GM19438 (cell line): Measurements from ENCODE around the gene IL18BP.

Source experiments
- ATAC-seq: cut with Tn5 transposase; IDR thresholded peaks from one replicate; pipeline ENCODE4 v1.9.1; 2021; ENCODE audit warnings: low read depth; ENCODE audit not compliant: unreplicated experiment

Gene IL18BP

DNA sequence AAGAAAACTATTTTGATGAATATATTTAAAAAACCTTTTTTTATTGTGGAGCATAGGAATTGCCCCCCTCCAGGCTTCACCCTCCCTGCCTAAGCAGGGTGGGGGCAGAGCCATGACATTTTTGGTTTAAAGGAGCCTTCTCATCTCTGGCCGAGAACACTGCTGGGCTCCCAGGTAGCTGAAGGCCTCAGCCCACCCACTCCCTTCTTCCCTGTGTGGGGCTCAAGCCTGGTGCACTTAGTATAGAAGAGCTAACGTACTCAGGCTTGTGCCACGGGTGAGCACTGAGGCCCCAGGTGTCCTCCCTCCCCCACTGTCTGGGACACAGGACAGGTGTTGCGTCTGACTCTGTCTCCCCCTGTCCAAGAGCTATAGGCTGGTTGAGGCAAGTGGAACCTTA, 2.2 kb upstream of the IL18BP start:
- no peak for ATAC-seq

DNA sequence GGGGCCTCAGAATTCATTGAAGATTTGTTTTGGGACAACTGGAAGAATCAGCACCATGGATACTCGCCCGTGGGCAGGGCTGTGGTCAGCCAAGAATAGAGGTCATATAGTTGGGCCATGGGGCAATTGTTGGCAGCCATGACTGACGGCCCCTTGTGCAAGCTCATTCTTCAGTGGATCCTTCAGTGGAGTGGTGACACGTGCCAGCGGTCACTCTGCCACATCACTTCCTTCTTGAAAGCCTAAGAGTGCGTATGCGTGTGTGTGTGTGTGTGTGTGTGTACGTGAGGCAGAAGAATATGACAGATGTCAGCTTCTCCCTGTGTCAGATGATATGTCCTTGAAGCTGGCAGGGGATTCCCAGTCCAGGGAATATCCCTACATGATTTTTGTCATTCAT, 1.8 kb upstream of the IL18BP start:
- no peak for ATAC-seq

DNA sequence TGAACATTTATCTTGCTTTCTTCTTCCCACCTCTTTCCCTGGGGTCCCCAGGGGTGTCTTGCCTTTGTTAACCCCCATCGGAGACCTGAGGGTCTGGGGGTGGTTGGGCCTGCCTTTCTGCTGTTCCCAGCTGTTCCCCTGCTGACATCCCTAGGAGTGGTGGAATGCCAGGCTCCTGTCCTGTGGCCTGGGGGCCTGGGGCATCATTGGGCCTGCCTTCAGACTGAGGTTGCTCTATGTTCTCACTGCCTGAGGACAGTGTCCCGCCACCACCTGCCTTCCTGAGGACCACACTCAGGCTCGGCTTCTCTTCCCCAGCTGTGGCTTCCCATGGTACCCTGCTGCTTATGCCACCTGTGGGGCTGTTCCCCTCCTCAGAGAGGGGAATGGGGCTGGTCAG, 1.1 kb upstream of the IL18BP start:
- ATAC-seq, result no peak

DNA sequence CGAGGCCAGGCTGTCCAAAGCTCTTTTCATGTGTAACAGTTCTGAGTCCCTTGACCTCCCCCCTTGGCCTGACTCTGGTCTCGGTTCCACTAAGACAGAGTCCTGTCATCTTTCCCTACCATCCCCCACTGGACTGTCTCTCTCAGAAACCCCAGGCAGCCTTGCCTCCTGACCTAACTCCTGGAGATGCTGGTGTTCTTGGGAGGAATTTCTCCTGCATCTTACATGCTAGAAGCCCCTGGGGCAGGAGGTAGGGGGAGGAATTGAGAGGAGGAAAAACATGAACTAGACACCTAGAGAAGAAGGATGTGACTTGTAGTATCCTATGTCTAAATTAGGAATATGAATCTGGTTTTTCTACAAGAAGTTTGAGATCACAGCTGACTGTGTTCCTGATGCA, 648 bp upstream of the IL18BP start:
- ATAC-seq, result no peak

DNA sequence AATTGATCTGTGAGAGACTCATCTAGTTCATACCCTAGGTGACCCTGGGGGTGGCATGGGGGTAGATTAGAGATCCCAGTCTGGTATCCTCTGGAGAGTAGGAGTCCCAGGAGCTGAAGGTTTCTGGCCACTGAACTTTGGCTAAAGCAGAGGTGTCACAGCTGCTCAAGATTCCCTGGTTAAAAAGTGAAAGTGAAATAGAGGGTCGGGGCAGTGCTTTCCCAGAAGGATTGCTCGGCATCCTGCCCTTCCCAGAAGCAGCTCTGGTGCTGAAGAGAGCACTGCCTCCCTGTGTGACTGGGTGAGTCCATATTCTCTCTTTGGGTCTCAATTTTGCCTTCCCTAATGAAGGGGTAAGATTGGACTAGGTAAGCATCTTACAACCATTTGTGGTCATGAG, 653 bp downstream of the IL18BP start:
- no peak for ATAC-seq

DNA sequence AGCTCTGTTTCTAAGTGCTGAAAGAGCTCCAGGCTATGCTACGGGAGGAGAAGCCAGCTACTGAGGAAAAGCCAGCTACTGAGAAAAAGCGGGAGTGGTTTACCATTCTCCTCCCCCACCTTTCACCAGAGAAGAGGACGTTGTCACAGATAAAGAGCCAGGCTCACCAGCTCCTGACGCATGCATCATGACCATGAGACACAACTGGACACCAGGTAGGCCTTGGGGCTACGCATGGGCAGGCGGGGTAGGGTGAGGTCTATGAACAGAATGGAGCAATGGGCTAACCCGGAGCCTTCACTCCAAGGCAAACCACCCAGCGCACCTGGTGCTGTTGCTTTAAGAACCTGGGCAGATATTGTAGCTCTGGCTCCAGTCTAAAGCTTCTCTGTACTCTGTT, 1.1 kb downstream of the IL18BP start:
- no peak for ATAC-seq

DNA sequence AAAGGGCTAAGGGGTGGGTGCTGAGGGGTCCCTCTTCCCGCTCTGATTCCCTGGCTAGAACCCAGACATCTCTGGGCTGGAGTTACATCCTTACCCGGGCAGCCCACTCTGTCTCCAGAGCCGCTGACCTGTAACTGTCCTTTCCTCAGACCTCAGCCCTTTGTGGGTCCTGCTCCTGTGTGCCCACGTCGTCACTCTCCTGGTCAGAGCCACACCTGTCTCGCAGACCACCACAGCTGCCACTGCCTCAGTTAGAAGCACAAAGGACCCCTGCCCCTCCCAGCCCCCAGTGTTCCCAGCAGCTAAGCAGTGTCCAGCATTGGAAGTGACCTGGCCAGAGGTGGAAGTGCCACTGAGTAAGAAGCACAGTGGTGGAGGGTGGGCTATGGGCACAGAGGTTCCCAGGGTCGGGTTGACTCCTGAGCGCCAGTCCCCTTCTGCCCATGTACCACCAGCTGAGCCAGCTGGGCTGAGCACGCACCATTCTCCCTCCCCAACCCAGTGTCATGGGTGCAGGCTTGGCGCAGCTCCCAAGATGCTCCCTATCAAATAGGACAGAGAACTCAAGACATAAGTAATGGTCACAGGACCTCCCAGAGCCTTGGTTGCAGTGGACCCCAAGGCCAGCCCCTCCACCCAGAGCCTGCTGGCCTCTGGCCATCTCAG, 1.6 kb downstream of the IL18BP start:
- no peak for ATAC-seq

DNA sequence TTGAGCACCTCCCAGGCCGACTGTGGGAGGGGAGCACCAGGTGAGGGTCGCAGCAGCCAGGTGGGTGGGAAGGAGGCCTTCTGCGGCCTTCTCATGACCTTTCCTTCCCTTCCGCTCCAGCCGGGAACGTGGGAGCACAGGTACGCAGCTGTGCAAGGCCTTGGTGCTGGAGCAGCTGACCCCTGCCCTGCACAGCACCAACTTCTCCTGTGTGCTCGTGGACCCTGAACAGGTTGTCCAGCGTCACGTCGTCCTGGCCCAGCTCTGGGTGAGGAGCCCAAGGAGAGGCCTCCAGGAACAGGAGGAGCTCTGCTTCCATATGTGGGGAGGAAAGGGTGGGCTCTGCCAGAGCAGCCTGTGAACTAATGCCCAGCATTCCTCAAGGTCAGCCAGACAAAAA, 2.6 kb downstream of the IL18BP start:
- ATAC-seq, result no peak

DNA sequence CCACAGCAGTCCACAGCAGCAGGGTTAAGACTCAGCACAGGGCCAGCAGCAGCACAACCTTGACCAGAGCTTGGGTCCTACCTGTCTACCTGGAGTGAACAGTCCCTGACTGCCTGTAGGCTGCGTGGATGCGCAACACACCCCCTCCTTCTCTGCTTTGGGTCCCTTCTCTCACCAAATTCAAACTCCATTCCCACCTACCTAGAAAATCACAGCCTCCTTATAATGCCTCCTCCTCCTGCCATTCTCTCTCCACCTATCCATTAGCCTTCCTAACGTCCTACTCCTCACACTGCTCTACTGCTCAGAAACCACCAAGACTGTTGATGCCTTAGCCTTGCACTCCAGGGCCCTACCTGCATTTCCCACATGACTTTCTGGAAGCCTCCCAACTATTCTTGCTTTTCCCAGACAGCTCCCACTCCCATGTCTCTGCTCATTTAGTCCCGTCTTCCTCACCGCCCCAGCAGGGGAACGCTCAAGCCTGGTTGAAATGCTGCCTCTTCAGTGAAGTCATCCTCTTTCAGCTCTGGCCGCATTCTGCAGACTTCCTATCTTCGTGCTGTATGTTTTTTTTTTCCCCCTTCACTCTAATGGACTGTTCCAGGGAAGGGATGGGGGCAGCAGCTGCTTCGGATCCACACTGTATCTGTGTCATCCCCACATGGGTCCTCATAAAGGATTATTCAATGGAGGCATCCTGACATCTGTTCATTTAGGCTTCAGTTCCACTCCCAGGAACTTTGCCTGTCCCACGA, 3.3 kb downstream of the IL18BP start:
- ATAC-seq, result no peak

DNA sequence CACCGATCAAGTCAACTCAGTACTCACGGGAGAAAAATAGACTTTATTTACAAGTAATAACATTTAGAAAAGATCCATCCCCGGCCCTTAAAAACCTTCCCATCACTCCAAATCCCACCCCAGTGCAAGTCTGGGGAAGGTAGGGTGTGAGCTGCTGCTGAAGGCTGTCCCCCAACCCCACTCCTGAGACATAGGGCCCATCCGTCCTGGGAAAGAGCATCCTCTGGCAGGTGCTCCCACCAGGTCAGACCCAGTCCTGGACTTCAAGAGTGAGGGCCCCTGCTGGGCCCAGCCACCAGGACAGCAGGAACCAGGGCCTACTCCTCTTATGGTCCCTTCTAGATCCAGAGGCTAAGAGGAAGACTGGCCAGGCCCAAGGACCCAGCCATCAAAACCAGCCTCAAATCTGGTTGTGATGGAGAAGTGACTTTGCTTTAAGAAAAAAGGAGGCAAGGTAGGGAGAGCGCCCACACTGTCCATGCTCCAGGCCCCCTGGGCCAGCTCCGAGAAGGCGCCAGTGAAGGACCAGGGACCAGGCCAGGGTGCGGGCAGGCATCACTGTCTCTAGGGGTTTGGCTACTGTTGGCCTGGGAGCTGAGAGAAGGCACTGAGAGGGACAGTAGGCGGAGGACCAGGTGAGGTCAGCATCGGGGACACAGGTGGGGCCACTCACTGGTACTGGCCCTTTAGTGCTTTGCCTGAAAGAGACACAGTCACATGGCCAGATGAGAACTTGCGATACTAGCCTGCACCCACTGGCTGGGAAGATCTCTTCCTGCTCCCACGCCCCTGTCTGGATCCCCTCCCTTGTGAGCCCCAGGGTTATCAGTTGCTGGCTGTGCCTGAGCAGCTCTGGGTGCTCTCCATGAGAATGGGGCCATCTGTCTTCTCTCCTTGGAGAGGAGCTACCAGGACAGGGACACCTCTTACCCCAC, 4.4 kb downstream of the IL18BP start:
- ATAC-seq, result no peak

DNA sequence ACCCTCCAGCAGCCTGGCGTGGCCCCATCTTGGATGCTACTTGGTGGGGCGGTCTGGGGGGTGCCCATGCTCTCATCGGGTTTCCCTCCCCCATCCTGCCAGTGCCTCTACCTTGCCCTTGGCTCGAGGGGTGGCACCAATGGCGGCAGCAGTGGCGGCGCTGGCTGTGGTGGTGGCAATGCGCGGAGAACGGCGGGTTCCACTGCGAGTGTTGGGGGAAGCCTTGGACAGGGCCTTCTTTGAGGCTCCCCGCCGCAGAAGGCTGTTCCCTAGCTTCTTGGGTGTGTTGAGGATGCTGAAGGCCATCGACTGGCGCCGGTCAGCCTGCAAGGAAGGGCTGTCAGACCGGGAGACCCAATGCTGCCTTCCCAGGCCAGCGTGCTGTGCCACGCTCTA, 5.1 kb downstream of the IL18BP start:
- no peak for ATAC-seq

DNA sequence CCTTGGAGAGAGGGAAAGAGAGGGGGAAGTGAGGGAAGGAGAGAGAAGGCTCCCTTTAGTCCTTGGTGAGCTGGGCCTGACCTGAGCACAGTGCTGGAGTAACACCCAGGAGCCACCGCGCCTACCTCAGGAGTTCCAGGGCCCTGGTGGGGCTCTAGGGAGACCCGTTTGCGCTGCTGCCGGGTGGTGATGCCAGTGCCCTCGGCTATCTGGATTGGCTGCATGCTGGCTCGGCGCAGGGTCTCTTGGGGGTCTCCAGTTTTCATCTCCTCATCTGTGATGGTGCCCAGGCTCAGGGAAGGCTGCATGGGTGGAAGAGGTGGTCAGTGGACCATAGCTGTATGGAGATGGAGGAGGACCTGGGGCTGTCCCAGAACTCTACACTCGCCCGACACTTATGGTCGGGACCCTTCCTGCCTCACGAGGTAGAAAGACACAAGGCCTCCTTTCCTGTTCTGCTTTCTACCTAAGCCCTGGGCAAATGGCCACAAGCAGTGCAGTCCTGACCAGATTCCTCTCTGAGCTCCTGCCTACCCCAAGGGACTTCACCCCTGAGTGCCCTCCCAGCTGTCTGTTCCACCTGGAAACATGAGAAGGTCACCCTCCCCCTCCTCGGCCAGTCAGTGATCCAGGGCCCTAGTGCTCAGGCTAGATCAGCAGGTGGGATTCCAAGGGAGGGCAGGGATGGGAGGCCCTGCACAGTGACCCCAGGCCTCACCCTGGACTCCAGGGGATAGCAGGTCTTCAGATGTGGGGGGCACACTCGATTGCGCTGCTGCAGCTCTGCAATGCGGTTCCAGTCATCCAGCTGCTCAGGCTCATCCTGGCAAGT, 6.0 kb downstream of the IL18BP start:
- ATAC-seq, result no peak

DNA sequence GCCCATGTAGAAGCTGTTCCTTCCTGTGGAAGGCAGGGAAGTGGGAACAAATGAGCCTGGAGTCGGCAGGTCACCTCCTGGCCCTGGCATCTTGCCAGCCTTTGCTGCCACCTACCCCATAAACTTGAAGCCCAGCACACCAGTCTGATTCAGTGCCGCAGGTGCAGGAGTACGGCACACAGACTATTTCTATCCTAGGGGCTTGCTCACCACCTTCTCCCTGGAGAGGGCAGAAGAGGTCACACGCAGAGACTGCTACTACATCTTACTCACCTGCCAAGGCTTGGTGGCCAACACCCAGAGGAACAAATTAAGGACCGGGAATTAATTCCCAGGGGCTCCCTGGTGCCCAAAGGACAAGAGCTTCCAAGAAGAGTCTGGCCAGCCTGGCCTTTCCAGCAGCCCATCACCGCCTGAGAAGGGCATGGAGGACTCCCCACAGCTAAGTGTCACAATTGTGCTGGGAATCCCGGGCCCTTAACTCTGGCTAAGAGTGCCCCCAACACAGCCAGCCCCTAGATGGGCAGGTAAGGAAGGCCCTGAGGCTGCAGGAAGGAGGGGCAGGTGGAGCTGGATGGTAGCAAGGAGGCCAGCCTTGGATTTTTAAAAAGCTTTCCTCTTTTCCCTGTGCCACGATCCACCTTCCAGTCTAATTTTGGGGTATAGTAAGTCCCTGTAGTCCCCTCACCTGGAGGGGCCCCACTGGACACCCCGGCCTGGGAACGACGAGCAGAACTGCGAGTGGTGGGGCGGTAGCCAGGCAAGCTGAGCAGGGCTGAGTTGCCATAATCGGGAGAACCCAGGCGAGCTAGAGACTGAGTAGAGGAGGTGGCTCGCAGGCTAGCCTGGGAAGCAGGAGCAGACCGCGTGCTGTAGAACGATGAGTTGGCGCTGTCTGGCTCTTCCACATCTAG, 6.9 kb downstream of the IL18BP start:
- ATAC-seq, result no peak

DNA sequence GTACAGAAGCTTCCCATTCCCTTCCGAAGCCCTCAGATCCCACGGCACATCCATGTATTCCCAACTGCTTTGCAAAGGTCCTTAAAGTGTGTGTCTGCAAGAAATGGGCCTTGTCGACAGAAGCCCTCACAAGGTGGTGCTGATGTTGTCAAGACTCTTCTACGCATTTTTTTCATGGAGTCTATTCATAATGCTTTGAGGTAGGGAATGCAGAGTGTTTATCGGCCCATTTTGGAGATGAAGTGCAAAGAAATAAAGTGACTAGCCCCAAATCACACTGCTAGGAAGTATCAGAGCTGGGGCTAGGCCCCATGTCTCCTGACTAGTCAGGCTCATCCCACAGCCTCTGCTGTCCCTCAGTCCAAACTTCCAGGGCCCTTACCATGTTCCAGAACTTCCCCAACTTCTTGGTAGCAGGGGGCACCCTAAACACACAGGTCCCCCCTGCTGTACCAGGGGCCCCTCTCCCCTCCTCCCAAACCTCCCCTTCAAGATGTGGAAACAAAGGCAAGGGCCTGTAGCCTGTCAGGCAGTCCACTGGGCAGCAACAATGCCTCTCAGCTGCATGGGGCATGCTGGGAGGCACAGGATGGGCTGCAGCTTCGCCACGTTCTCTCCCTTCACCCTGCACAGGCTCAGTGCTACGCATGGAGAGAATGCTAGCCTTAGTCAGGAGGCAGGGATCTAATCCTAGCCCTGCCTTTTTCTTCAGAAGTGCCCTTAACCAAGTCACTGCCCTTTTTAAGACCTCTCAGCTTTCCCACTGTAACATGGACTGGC, 7.8 kb downstream of the IL18BP start:
- ATAC-seq, result no peak

DNA sequence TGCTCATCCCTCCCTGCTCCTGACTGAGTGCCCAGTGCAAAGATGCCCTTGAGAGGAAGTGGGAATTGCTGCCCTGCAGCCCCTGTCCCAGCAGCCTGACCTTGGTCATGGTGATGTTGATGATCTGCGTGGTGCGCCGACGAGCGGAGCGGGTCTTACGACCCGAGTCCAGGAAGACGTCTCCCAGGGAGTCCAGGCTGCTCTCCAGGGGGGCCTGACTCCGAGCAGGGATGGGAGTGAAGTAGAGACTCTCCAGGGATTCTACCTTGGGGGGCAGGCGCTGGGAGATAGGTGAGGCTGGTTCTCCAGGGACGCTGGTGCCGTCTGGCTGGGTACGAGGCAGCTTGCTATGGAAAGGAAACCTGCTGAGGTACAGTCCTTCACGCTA, 8.4 kb downstream of the IL18BP start:
- no peak for ATAC-seq

DNA sequence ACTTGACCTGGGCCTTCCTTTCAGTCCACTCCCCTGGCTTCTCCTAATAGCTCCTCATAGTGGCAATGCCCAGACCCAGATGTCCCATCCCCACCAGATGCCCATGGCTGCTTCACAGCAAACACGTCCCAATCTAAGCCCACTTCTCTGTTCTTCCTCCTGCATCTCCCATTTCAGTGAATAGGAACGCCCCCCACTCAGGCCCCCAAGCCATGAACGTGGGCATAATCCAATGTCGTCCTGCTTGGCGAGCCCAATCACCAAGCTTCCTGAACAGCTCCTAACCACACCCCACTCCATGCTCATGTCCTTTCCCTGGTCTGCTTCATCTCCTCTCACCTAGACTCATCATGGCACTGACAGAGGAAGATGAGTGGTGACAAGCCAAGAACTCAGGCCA, 8.9 kb downstream of the IL18BP start:
- no peak for ATAC-seq

DNA sequence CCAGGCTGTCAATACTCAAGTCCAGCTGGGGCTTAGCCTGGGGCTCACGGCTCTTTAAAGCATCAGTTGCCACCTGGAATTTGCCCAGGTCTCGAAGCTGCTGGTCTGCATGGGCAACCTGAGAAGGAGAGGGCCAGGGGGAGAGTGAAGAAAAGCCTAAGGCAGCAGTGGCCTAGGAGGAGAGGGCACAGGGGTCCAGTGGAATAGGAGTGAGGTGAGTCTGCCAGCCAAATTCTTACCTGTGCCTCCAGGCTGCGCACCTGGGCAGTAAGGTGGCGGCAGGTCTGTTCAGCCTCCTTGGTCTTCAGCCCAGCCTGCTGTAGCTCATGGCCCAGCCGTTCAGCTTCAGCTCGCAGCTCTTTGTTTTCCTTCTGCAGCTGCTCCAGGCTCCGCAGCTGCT, 10.0 kb downstream of the IL18BP start:
- ATAC-seq, result no peak

DNA sequence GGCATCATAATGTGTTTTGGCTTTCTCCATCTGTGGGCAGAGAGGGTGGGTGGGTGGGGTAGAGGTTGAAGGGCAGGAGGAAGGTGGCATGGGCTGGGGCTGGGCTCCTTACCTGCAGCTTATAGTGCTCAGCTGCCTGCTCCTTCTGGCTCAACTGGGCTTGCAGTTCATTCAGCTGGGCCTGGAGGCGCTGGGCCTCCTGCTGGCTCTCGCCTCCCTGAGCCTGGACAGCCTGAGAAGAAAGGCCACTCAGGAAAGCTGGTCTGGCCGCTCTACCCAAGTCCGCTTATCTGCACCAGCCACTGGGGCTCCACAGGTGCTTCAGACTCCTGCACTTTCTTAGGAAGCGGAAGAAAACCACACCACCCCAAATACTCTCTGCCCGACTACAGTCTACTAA, 10.4 kb downstream of the IL18BP start:
- no peak for ATAC-seq
